KOPT-K1 (cell line): ENCODE results near the gene MAPK4.

Experiments used
- H3K27ac ChIP-seq: fragments of 200-600 bp; sonication (generic); 2 replicates; pipeline ENCODE4 v1.5.1; 2016; ENCODE audit warnings: antibody characterized with exemption, mild to moderate bottlenecking, low read depth, low read length; ENCODE audit not compliant: poor library complexity, severe bottlenecking
- H3K36me3 ChIP-seq: fragments of 200-600 bp; sonication (generic); 2 replicates; pipeline ENCODE4 v1.5.1; 2017; ENCODE audit warnings: antibody characterized with exemption, mild to moderate bottlenecking, low read length, moderate library complexity; ENCODE audit not compliant: insufficient read depth
- H3K9me3 ChIP-seq: fragments of 200-600 bp; sonication (generic); 2 replicates; pipeline ENCODE4 v1.5.1; 2017; ENCODE audit warnings: antibody characterized with exemption, low read length, mild to moderate bottlenecking; ENCODE audit not compliant: insufficient read depth, poor library complexity, severe bottlenecking

MAPK4 gene

DNA sequence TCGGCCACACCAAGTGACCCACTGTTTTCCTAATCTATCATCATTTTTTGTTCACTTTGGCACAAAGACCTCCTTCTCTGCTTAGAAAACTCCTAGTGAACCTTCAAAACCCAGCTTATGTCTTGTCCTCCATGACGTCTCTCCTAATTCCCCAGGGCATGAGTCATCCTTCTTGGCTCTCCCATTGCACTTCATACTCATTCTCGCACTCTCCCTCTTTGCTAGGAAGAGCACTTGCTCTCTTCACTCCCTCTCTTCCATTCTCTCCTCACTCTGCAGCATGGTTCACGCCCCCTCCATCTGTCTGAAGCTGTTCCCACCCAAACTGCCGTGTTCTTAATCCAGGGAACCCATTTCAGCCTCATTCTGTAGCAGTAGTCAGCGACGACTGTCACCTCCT lies 156.0 kb downstream of the MAPK4 start:
- Histone ChIP-seq H3K36me3 (no peaks in the 10 kb centered on the region), H3K9me3 (no peaks in the 10 kb centered on the region), H3K27ac (no peak overlapping the region)

DNA sequence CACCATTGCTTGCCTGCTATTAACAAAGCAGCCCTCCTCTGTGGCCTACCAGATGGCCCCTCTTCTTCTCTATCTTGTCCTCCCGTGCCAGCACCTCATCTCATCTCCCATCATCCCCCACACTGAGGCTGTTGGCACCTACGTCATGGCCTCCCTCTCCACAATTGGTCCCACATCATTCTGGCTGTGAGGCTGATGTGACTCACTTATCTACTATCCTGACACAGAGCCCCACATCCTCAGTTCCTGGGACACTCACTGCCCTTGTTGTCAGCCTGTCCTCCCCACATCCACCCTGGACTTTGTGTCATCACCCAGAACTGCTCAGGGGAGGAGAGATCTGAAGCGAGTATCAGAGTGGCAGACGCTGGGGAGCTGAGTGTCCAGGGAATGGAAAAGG lies 157.0 kb downstream of the MAPK4 start:
- Histone ChIP-seq H3K9me3 (no peaks in the 10 kb centered on the region), H3K36me3 (no peaks in the 10 kb centered on the region), H3K27ac (no peak overlapping the region)

DNA sequence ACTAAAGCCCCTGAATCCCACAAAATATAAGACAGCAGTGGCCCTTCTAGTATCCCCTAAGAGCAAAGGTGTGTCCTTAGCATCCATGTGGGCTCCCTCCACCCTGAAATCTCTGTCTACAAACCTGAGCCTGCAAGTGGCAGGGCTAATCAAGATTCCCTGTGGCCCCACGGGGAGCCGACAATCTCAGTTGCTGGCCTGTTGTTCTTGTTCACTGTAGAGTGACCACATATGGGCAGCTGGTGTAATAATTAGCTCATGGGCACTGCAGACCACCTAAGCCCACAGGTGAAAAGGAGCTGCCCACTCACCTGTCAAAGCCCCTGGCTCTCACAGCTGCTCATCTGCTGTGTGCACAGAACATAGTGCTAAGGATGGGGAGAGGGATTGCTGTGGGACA lies 157.7 kb downstream of the MAPK4 start:
- no peaks in the 10 kb centered on the region for H3K36me3 ChIP-seq
- no peak overlapping the region for H3K27ac ChIP-seq
- H3K9me3 ChIP-seq: no peaks in the 10 kb centered on the region

DNA sequence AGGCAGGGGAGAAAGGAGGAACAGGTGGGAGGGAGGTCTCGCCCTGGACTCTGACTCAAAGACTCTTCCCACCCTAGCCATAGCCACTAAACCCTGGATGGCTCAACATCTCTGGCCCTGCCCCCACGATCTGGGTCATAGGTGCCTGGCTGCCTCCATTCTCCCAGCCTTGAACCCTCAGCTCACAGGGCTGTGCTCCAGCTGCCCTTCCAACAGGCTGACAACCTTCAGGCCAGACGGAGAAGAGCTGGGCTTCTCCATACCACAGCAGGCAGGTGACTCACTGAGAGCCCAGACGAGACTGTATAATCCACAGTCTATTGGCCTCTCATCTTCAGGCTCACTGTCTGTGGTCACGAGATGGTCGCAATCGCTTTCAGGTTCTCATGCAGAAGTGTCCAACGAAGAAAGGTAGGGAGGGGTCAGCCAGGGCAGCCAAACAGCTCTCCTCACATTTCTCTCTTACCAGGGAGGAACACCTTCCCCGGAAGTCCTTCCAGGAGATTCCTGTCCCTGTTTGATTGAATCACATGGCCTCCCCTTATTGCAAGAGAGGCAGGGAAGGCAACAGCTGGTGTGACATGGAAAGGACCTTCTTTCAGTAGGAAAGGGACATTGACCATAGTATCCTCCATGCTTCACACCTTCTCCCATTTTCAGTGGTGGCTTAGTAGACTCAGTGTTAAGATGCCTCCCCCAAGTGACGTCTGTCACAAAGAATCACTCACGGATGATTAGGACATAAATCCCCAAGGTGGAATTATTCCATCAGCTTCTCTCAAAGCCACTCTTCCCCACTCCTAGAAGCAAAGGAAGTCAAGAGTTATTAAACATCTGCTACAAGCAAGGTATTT lies 159.8 kb downstream of the MAPK4 start:
- Histone ChIP-seq H3K9me3 (no peaks in the 10 kb centered on the region), H3K36me3 (no peaks in the 10 kb centered on the region), H3K27ac (no peak overlapping the region)

DNA sequence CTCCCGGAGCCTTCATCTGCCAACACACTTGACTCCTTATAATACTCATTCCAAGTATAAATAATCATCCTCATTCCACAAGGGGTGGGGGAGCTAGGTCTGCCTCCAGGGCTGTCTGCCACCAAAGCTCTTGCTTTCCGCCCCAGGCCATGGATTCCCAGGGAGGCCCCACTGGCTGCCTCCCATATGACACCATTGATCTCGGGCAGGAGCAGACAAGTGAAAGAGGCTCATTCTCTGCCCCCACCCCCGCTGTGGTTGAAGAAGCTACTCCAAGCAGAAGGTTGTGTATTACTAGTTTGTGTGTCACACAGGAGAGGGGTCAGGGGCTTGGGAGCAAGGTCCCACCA lies 160.4 kb downstream of the MAPK4 start:
- Histone ChIP-seq H3K27ac (no peak overlapping the region), H3K36me3 (no peaks in the 10 kb centered on the region), H3K9me3 (no peaks in the 10 kb centered on the region)

DNA sequence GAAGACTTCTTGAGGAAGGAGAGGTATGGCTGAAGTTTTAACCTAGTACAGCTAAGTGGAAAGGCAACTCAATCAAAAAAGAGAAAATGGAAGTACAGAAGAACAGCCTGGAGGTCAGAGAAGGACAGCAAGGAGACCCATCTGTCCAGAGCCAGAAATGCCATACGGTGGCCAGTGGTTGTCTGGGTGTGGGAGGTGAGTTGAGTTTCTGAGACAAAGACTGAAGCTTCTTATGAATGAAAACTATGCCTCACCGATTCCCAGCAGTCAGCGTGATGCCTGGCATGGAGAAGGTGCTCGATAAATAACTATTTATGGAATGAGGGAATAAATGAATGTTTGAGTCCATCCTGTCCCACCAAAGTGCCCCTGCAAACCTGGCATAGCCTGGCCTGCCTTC lies 161.1 kb downstream of the MAPK4 start:
- Histone ChIP-seq H3K27ac (no peak overlapping the region), H3K9me3 (no peaks in the 10 kb centered on the region), H3K36me3 (no peaks in the 10 kb centered on the region)

DNA sequence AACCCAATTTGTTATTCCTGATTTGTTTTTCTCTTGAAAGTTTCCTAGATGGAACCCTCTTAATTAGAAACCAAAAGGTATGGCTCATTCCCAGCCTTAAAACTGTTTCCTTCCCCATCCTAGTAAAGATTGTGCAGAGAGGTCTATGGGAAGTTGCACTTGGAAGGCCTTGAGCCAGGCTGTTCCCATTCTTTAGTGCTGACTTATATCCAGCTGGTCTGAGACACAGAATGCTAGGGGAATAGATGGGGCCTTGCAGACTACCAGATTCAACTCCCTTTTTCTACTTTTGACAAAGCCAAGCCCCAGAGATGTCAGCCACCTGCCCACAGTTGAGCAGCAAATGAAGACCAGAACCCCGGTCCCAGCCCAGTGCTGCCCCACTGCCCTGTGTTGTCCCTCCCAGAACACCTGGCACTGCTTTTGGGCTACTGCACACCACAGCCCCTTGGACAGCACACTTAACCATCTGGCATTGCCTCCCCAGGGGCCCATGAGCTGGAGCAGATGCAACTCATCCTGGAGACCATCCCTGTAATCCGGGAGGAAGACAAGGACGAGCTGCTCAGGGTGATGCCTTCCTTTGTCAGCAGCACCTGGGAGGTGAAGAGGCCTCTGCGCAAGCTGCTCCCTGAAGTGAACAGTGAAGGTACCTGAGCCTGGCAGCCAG lies 161.7 kb downstream of the MAPK4 start:
- no peaks in the 10 kb centered on the region for H3K36me3 ChIP-seq
- H3K27ac ChIP-seq: no peak overlapping the region
- H3K9me3 ChIP-seq: no peaks in the 10 kb centered on the region

DNA sequence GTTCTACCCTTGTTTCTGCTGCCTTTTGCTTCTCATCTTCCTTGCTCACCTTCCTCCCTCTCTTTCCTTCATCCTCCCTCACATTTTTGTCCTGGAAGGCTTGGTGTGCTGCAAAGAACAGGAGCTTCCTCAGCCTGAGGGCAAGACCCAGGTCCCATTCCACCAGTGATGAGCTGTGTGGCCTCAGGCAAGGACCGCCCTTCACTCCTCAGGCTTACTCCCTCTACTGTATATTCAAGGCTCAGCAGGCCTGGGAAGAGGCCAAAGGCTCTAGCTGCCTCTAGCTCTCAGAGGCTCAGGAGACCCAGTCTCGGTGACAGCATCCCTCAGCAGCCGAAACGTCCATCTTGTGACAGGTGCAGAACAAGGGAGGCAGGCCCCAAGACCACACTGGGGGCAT lies 162.4 kb downstream of the MAPK4 start:
- no peak overlapping the region for H3K27ac ChIP-seq
- no peaks in the 10 kb centered on the region for H3K36me3 ChIP-seq
- no peaks in the 10 kb centered on the region for H3K9me3 ChIP-seq

DNA sequence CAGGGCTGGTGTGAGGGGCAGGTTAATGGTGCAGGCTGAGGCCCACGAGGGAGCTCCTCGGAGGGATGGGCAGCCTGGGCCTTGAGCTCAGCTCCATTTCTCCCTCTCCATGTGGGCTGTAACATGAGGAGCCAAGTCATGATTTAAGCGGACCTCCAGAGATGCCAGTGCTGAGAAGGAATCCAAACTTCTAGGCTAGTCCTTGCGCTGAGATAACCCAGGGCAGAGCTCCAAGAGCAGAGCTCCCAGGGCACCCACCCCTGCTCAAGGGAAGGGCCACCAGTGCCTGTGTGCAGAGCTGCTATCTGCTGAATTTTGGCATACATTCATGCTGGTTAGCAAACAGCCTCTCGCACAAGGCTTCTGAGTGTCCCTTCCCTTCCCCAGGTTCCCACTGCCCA lies 164.9 kb downstream of the MAPK4 start:
- Histone ChIP-seq H3K9me3 (no peaks in the 10 kb centered on the region), H3K36me3 (no peaks in the 10 kb centered on the region), H3K27ac (no peak overlapping the region)

DNA sequence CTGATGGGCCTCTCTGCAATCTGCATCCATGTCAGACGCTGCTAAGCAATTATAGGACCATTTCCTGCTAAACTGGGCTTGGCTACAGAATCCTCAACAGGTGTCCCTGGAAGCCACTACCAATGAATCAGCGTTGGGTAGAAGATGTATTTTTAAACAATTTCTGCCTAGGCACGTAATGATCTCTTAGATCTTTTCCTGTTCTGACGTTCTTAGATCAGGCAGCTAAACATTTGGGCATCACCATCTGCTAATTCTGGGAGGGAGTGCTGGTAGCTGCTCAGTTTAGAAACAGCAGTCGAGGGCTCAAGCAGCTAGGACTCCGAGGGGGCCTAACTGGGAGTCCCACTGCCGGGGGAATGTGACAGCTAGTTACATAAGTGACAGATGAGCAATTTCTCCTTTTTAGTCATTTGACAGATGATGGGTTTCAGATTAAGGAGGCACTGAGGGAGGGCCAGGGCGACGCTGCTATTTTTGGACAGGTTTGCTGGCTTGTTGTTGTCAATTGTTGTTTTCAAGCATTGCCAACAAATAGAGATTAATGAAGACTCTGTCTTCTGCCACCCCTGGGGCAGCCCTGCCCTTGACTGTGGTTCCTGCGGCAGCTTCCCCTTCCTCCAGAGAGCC lies 167.2 kb downstream of the MAPK4 start:
- no peaks in the 10 kb centered on the region for H3K36me3 ChIP-seq
- no peak overlapping the region for H3K27ac ChIP-seq
- H3K9me3 ChIP-seq: no peaks in the 10 kb centered on the region

DNA sequence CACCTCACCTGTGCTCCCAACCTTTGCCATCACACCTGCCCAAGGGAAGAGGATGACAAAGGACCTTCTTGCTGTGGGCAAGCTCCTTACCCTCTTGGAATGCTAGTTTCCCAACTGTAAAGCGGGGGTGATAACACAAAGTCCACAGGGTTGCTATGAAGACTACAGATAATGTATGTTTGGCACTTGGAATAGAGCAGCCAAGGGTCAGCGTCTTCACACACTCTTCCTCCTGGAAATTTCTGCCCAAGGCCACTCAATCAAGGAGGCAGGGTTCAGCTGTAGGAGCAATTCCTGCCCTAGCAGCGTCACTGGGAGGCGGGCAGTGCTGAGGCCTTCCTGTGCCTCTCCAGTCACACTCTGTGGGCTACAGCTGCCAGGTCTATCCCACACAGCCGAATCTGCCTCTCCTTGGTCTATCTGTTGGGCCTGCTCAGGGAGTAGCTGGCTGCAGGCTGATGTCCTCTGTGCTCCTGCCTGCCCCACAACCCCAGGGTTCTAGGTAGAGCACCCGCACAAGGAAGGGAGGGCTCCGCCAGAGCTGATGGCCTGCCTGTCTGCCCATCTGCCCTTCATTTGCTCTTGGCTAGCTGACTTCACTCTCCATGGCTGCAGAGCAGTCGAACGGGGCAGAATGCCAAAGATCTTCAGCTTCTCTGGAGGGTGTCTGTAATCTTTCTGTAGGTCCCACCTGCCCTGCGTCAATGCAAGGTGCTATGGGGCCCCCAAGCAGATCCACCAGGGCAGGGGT lies 168.0 kb downstream of the MAPK4 start:
- Histone ChIP-seq H3K36me3 (no peaks in the 10 kb centered on the region), H3K27ac (no peak overlapping the region), H3K9me3 (no peaks in the 10 kb centered on the region)

DNA sequence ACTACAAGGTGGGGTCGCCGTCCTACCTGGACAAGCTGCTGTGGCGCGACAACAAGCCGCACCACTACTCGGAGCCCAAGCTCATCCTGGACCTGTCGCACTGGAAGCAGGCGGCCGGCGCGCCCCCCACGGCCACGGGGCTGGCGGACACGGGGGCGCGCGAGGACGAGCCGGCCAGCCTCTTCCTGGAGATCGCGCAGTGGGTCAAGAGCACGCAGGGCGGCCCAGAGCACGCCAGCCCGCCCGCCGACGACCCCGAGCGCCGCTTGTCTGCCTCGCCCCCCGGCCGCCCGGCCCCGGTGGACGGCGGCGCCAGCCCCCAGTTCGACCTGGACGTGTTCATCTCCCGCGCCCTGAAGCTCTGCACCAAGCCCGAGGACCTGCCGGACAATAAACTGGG lies 169.5 kb downstream of the MAPK4 start:
- no peaks in the 10 kb centered on the region for H3K9me3 ChIP-seq
- H3K36me3 ChIP-seq: no peaks in the 10 kb centered on the region
- no peak overlapping the region for H3K27ac ChIP-seq

DNA sequence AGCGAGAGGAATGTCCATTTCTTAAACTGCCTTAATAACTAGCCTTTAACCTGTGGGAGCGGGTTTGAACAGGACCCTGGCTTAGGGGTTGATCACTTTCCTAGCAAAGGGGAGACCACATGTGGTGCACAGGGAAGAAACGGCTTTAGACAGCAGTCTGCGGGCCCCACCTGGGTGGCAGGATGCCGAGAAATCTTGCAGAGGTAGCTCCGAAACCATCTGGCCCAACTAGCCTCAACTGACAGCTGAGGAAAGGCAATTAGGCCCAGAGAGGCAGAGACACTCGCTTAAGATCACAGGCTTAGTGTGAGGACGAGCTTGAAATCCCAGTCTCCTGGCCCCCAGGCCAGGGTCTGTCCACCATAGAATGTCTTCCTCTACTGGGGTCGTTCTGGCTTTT lies 170.1 kb downstream of the MAPK4 start:
- H3K36me3 ChIP-seq: no peaks in the 10 kb centered on the region
- no peak overlapping the region for H3K27ac ChIP-seq

DNA sequence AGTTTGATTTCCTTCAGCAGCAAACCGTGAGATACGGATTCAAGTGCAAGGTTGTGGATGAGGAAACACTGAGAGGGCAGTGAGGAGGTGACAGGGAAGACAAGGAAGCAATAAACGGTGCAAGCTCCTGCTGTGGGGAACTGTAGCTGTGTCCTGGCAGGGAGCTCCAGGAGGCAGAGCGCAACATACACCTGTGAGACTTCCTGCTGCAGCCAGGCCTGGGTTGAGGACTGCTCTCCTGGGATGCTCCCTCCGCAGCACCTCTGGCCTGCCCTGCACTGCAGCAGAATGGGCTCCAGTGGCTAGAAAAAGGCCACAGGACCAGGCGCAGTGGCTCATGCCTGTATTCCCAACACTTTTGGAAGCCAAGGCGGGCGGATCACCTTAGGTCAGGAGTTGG lies 174.5 kb downstream of the MAPK4 start:
- Histone ChIP-seq H3K36me3 (no peaks in the 10 kb centered on the region), H3K27ac (no peak overlapping the region), H3K9me3 (no peaks in the 10 kb centered on the region)

More for the DNA sequence above, 170.1 kb downstream of the MAPK4 start:
- H3K9me3 ChIP-seq: no peaks in the 10 kb centered on the region

DNA sequence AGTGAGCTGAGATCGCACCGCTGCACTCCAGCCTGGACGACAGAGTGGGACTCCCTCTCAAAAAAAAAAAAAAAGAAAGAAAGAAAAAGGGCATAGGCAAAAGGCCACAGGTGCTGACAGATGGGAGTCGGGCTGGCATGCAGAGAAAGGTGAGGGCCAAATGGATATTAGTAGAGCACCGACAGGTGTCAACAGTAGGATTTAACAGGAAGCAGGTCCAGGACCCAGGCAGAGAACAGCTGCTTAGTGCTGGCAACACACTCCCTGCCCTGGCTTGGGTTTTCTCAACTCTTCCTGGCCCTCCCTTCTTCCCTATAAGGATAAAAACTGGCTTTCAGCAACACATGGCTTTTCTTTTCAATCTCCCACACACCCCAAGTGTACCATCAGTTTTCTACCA lies 175.0 kb downstream of the MAPK4 start:
- Histone ChIP-seq H3K9me3 (no peaks in the 10 kb centered on the region), H3K36me3 (no peaks in the 10 kb centered on the region), H3K27ac (no peak overlapping the region)
